H9 (cell line): ENCODE data around the gene CCDC159. TPM values are rescaled to one million over a fixed set of nuclear protein-coding genes. Genes with fewer than 3 reads are reported as not detected.

Experiments
- DNase-seq: peaks from one replicate; pipeline ENCODE4 v3.0.0-alpha.2; 2017
- H2AFZ ChIP-seq: one replicate; pipeline ENCODE4 v1.6.1; 2013; ENCODE audit warnings: mild to moderate bottlenecking, low read length, control low read depth, moderate library complexity
- H2AK5ac ChIP-seq: 2 replicates; pipeline ENCODE4 v1.6.1; 2013; ENCODE audit warnings: low read length, control low read depth, mixed read lengths; ENCODE audit not compliant: insufficient read length
- H2BK120ac ChIP-seq: one replicate; pipeline ENCODE4 v1.6.1; 2013; ENCODE audit warnings: low read depth, mild to moderate bottlenecking, low read length, control low read depth, inconsistent platforms; ENCODE audit not compliant: poor library complexity, severe bottlenecking
- H2BK12ac ChIP-seq: 2 replicates; pipeline ENCODE4 v1.6.1; 2013; ENCODE audit warnings: low read length, control low read depth, mixed read lengths, low read depth; ENCODE audit not compliant: insufficient read length
- H2BK15ac ChIP-seq: 2 replicates; pipeline ENCODE4 v1.6.1; 2013; ENCODE audit warnings: low read depth, low read length, control low read depth
- H2BK20ac ChIP-seq: one replicate; pipeline ENCODE4 v1.6.1; 2013; ENCODE audit warnings: low read depth, mild to moderate bottlenecking, low read length, control low read depth, inconsistent platforms; ENCODE audit not compliant: poor library complexity, severe bottlenecking
- H2BK5ac ChIP-seq: 2 replicates; pipeline ENCODE4 v1.6.1; 2013; ENCODE audit warnings: low read length, control low read depth, mixed read lengths; ENCODE audit not compliant: insufficient read length
- H3K14ac ChIP-seq: 2 replicates; pipeline ENCODE4 v1.6.1; 2013; ENCODE audit warnings: low read length, control low read depth; ENCODE audit not compliant: insufficient read depth
- H3K18ac ChIP-seq: 2 replicates; pipeline ENCODE4 v1.6.1; 2013; ENCODE audit warnings: low read depth, mild to moderate bottlenecking, mixed read lengths, low read length, control low read depth; ENCODE audit not compliant: insufficient read length
- H3K23ac ChIP-seq: 2 replicates; pipeline ENCODE4 v1.6.1; 2013; ENCODE audit warnings: low read length, control low read depth, mixed read lengths, low read depth; ENCODE audit not compliant: insufficient read length
- H3K23me2 ChIP-seq: 2 replicates; pipeline ENCODE4 v1.6.1; 2013; ENCODE audit warnings: low read depth, mild to moderate bottlenecking, mixed read lengths, low read length, control low read depth; ENCODE audit not compliant: insufficient read length, poor library complexity, severe bottlenecking
- H3K27ac ChIP-seq: 2 replicates; pipeline ENCODE4 v1.5.1; 2013; ENCODE audit warnings: low read length, control low read depth, mixed read lengths, low read depth; ENCODE audit not compliant: insufficient read length
- H3K27me3 ChIP-seq: 2 replicates; pipeline ENCODE4 v1.6.1; 2013; ENCODE audit warnings: low read length, control low read depth, inconsistent platforms; ENCODE audit not compliant: insufficient read depth
- H3K4ac ChIP-seq: 2 replicates; pipeline ENCODE4 v1.6.1; 2013; ENCODE audit warnings: low read depth, mild to moderate bottlenecking, control low read depth, inconsistent platforms, low read length, moderate library complexity
- H3K4me1 ChIP-seq: 2 replicates; pipeline ENCODE4 v1.6.1; 2013; ENCODE audit warnings: low read length, control low read depth, inconsistent platforms; ENCODE audit not compliant: insufficient read depth
- H3K4me2 ChIP-seq: 2 replicates; pipeline ENCODE4 v1.6.1; 2013; ENCODE audit warnings: low read length, control low read depth, mixed read lengths; ENCODE audit not compliant: insufficient read length, insufficient read depth
- H3K56ac ChIP-seq: 2 replicates; pipeline ENCODE4 v1.6.1; 2013; ENCODE audit warnings: low read depth, mild to moderate bottlenecking, mixed read lengths, low read length, control low read depth; ENCODE audit not compliant: insufficient read length
- H3K79me1 ChIP-seq: 2 replicates; pipeline ENCODE4 v1.6.1; 2013; ENCODE audit warnings: low read depth, mild to moderate bottlenecking, moderate library complexity, low read length, control low read depth, inconsistent platforms; ENCODE audit not compliant: insufficient read depth, poor library complexity, severe bottlenecking
- H3K79me2 ChIP-seq: 2 replicates; pipeline ENCODE4 v1.6.1; 2013; ENCODE audit warnings: low read length, control low read depth, inconsistent platforms; ENCODE audit not compliant: insufficient read depth
- H3K9ac ChIP-seq: 2 replicates; pipeline ENCODE4 v1.6.1; 2013; ENCODE audit warnings: low read length, control low read depth, mixed read lengths; ENCODE audit not compliant: insufficient read length; ENCODE audit errors: extremely low read depth
- H3K9me3 ChIP-seq: one replicate; pipeline ENCODE4 v1.6.1; 2013; ENCODE audit warnings: low read depth, low read length, inconsistent platforms; ENCODE audit not compliant: control insufficient read depth
- H3T11ph ChIP-seq: one replicate; pipeline ENCODE4 v1.6.1; 2013; ENCODE audit warnings: mild to moderate bottlenecking, low read length, control low read depth, inconsistent platforms
- H4K20me1 ChIP-seq: one replicate; pipeline ENCODE4 v1.6.1; 2013; ENCODE audit not compliant: control insufficient read depth, insufficient read length, insufficient read depth
- H4K5ac ChIP-seq: 2 replicates; pipeline ENCODE4 v1.6.1; 2013; ENCODE audit warnings: low read depth, mild to moderate bottlenecking, mixed read lengths, low read length, control low read depth; ENCODE audit not compliant: insufficient read length
- H4K8ac ChIP-seq: replicated peaks from 2 replicates; pipeline ENCODE4 v1.6.1; 2013; ENCODE audit warnings: low read length, control low read depth, mixed read lengths, low read depth; ENCODE audit not compliant: insufficient read length
- H4K91ac ChIP-seq: 2 replicates; pipeline ENCODE4 v1.6.1; 2013; ENCODE audit warnings: low read depth, mild to moderate bottlenecking, moderate library complexity, mixed read lengths, low read length, control low read depth; ENCODE audit not compliant: insufficient read length
- H3K27ac Mint-ChIP-seq, 3 experiments: 2 replicates in 2 of 3; 3 replicates in 1 of 3; pipeline ENCODE4 v1.8.0; 2020 to 2021; ENCODE audit warnings: mixed read lengths in 3 of 3, mild to moderate bottlenecking in 1 of 3, moderate library complexity in 1 of 3
- H3K27me3 Mint-ChIP-seq: 2 replicates; pipeline ENCODE4 v1.8.0; 2021; ENCODE audit warnings: low read depth, mild to moderate bottlenecking, moderate library complexity, mixed read lengths
- H3K36me3 Mint-ChIP-seq, 3 experiments: 2 replicates in 2 of 3; 3 replicates in 1 of 3; pipeline ENCODE4 v1.8.0; 2020 to 2021; ENCODE audit warnings: low read depth in 3 of 3, mixed read lengths in 3 of 3; ENCODE audit not compliant: insufficient read depth in 1 of 3
- H3K4me1 Mint-ChIP-seq, 2 experiments: 2 replicates each; pipeline ENCODE4 v1.8.0; 2020; ENCODE audit warnings: mixed read lengths in 2 of 2
- H3K4me3 Mint-ChIP-seq, 2 experiments: 2 replicates in 1 of 2; 3 replicates in 1 of 2; pipeline ENCODE4 v1.8.0; 2020 to 2021; ENCODE audit warnings: mild to moderate bottlenecking in 2 of 2, mixed read lengths in 2 of 2, moderate library complexity in 1 of 2
- H3K9me3 Mint-ChIP-seq, 2 experiments: 2 replicates in 1 of 2; 3 replicates in 1 of 2; pipeline ENCODE4 v1.8.0; 2020; ENCODE audit warnings: mild to moderate bottlenecking in 2 of 2, mixed read lengths in 2 of 2, moderate library complexity in 1 of 2
- WGBS: extraction: QIAGEN DNeasy Blood & Tissue Kit; methylation state at CpG from one replicate; pipeline ENCODE4 v1.1.7; 2013; ENCODE audit warnings: missing lambda C conversion rate, low lambda C conversion rate, mixed read lengths; ENCODE audit not compliant: insufficient read length; ENCODE audit errors: extremely low coverage; 5-methylcytosine and 5-hydroxymethylcytosine counted together
- total RNA-seq: library from RNA; stranded (reverse); gene quantifications from 2 replicates; pipeline ENCODE4 v1.2.1, GENCODE V29; 2021
- TF ChIP-seq, protein P1 (sequence below): fragments of 200-600 bp; sonication (generic); conservative IDR thresholded peaks from 3 replicates; pipeline ENCODE4 v1.8.0; 2021; ENCODE audit warnings: antibody characterized with exemption, mild to moderate bottlenecking

The CCDC159 gene
- total RNA-seq, 1 experiment from 2014 or later, result 5.7 TPM

- no peak overlapping the region for H3K14ac ChIP-seq
- H3K9me3 Mint-ChIP-seq, result no peaks in the 10 kb centered on the region
- H3K4me2 ChIP-seq, result no peak overlapping the region
- peaks cover 16% of the 10 kb centered on the region for H3K23me2 ChIP-seq
- H2AK5ac ChIP-seq, result no peak overlapping the region
- no peak overlapping the region for H4K8ac ChIP-seq
- no peak overlapping the region for H3T11ph ChIP-seq
- H3K36me3 Mint-ChIP-seq, result peaks cover 0 to 15% (median 5%) of the 10 kb centered on the region in 3 experiments; a peak in 5 of 7 replicates
- H3K9ac ChIP-seq, result no peak overlapping the region
- no peaks in the 10 kb centered on the region for H3K79me1 ChIP-seq
- no peaks in the 10 kb centered on the region for H3K27me3 ChIP-seq
- no CpG with 5 or more reads among the region's 3 CpGs for WGBS
- H2BK5ac ChIP-seq, result no peak overlapping the region
- H2BK20ac ChIP-seq, result no peak overlapping the region
- H3K27ac Mint-ChIP-seq, result no peak overlapping the region
- H3K4me3 Mint-ChIP-seq, result no peak overlapping the region
- peaks cover 22 to 25% of the 10 kb centered on the region in 2 experiments for H3K4me1 Mint-ChIP-seq
- H3K4ac ChIP-seq, result no peak overlapping the region
- no peak overlapping the region for H2BK15ac ChIP-seq
- H3K23ac ChIP-seq, result no peak overlapping the region
- H3K4me1 ChIP-seq, result no peaks in the 10 kb centered on the region; the same call in 1 of the 2 replicates
- H3K79me2 ChIP-seq, result no peaks in the 10 kb centered on the region
- H3K27ac ChIP-seq, result no peak overlapping the region
- no peak overlapping the region for H3K56ac ChIP-seq
- TF ChIP-seq, protein P1, sequence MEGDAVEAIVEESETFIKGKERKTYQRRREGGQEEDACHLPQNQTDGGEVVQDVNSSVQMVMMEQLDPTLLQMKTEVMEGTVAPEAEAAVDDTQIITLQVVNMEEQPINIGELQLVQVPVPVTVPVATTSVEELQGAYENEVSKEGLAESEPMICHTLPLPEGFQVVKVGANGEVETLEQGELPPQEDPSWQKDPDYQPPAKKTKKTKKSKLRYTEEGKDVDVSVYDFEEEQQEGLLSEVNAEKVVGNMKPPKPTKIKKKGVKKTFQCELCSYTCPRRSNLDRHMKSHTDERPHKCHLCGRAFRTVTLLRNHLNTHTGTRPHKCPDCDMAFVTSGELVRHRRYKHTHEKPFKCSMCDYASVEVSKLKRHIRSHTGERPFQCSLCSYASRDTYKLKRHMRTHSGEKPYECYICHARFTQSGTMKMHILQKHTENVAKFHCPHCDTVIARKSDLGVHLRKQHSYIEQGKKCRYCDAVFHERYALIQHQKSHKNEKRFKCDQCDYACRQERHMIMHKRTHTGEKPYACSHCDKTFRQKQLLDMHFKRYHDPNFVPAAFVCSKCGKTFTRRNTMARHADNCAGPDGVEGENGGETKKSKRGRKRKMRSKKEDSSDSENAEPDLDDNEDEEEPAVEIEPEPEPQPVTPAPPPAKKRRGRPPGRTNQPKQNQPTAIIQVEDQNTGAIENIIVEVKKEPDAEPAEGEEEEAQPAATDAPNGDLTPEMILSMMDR, result no peak
- H3K18ac ChIP-seq, result no peak overlapping the region
- H4K91ac ChIP-seq, result no peak overlapping the region
- no peaks in the 10 kb centered on the region for H4K20me1 ChIP-seq
- no peak for DNase-seq
- no peak overlapping the region for H2AFZ ChIP-seq
- H4K5ac ChIP-seq, result no peak overlapping the region
- H2BK12ac ChIP-seq, result no peak overlapping the region
- peaks cover 3% of the 10 kb centered on the region; the same call in 1 of the 2 replicates for H3K27me3 Mint-ChIP-seq
- no peaks in the 10 kb centered on the region for H3K9me3 ChIP-seq
- no peak overlapping the region for H2BK120ac ChIP-seq
These were observed 3.9 kb upstream of the CCDC159 start for GRCh38 chr19:11342429-11342828.
